Trophoblast cell (in vitro differentiated cells and primary cell): ENCODE data around the gene ABL1.
"Not testable (repeated sequence)": the region's sequence is repeated elsewhere in the genome, so short reads cannot be mapped to it uniquely, and the experiment has no call there.

Source experiments
- DNase-seq, 2 donors: peaks; one replicate each; pipeline ENCODE4 v3.0.0-alpha.2; 2016
- H2AFZ ChIP-seq: 2 replicates; pipeline ENCODE4 v1.6.1; 2013; ENCODE audit warnings: low read length, moderate library complexity, mild to moderate bottlenecking; ENCODE audit not compliant: insufficient read depth, poor library complexity
- H2AK5ac ChIP-seq: 2 replicates; pipeline ENCODE4 v1.6.1; 2013; ENCODE audit warnings: mild to moderate bottlenecking, low read length
- H2BK120ac ChIP-seq: 2 replicates; pipeline ENCODE4 v1.6.1; 2013; ENCODE audit warnings: low read length, mild to moderate bottlenecking, moderate library complexity; ENCODE audit not compliant: insufficient read depth, poor library complexity
- H2BK12ac ChIP-seq: 2 replicates; pipeline ENCODE4 v1.6.1; 2013; ENCODE audit warnings: mild to moderate bottlenecking, low read length, moderate library complexity
- H2BK5ac ChIP-seq: 2 replicates; pipeline ENCODE4 v1.6.1; 2013; ENCODE audit warnings: low read length, low read depth, moderate library complexity, mild to moderate bottlenecking; ENCODE audit not compliant: poor library complexity
- H3K14ac ChIP-seq: 2 replicates; pipeline ENCODE4 v1.6.1; 2013; ENCODE audit warnings: mild to moderate bottlenecking, low read length
- H3K18ac ChIP-seq: 2 replicates; pipeline ENCODE4 v1.6.1; 2013; ENCODE audit warnings: mild to moderate bottlenecking, low read length
- H3K23ac ChIP-seq: 2 replicates; pipeline ENCODE4 v1.6.1; 2013; ENCODE audit warnings: low read length
- H3K27ac ChIP-seq: 2 replicates; pipeline ENCODE4 v1.5.1; 2013; ENCODE audit warnings: low read depth, mild to moderate bottlenecking, inconsistent platforms, low read length, moderate library complexity
- H3K27me3 ChIP-seq: 2 replicates; pipeline ENCODE4 v1.6.1; 2013; ENCODE audit warnings: inconsistent platforms, mild to moderate bottlenecking, low read length, moderate library complexity; ENCODE audit not compliant: insufficient read depth
- H3K36me3 ChIP-seq, 2 experiments: 1 replicate in 1 of 2; 2 replicates in 1 of 2; pipeline ENCODE4 v1.6.1; 2013; ENCODE audit warnings: low read length in 2 of 2, mild to moderate bottlenecking in 2 of 2, moderate library complexity in 1 of 2; ENCODE audit not compliant: insufficient read depth in 2 of 2, control insufficient read depth in 1 of 2
- H3K4ac ChIP-seq: 2 replicates; pipeline ENCODE4 v1.6.1; 2013; ENCODE audit warnings: low read depth, mild to moderate bottlenecking, low read length, moderate library complexity
- H3K4me1 ChIP-seq, 2 experiments: 1 replicate in 1 of 2; 2 replicates in 1 of 2; pipeline ENCODE4 v1.6.1; 2013; ENCODE audit warnings: low read length in 2 of 2, mild to moderate bottlenecking in 2 of 2, moderate library complexity in 1 of 2; ENCODE audit not compliant: insufficient read depth in 2 of 2, control insufficient read depth in 1 of 2
- H3K4me2 ChIP-seq: 2 replicates; pipeline ENCODE4 v1.6.1; 2013; ENCODE audit warnings: inconsistent platforms, mild to moderate bottlenecking, low read length, moderate library complexity
- H3K4me3 ChIP-seq: 2 replicates; pipeline ENCODE4 v1.5.1; 2013; ENCODE audit warnings: mild to moderate bottlenecking, low read depth, low read length, inconsistent platforms
- H3K79me1 ChIP-seq: one replicate; pipeline ENCODE4 v1.6.1; 2013; ENCODE audit warnings: low read length
- H3K79me2 ChIP-seq: 2 replicates; pipeline ENCODE4 v1.6.1; 2013; ENCODE audit warnings: low read length, mild to moderate bottlenecking; ENCODE audit not compliant: control insufficient read depth, insufficient read depth, poor library complexity
- H3K9ac ChIP-seq: 2 replicates; pipeline ENCODE4 v1.6.1; 2013; ENCODE audit warnings: mild to moderate bottlenecking, low read length
- H3K9me3 ChIP-seq: 2 replicates; pipeline ENCODE4 v1.6.1; 2013; ENCODE audit warnings: low read depth, mild to moderate bottlenecking, control low read depth, inconsistent platforms, low read length; ENCODE audit not compliant: insufficient read depth
- H4K12ac ChIP-seq: 2 replicates; pipeline ENCODE4 v1.6.1; 2013; ENCODE audit warnings: low read depth, mild to moderate bottlenecking, low read length, moderate library complexity
- H4K8ac ChIP-seq: 2 replicates; pipeline ENCODE4 v1.6.1; 2013; ENCODE audit warnings: low read depth, mild to moderate bottlenecking, low read length, moderate library complexity
- H4K91ac ChIP-seq: one replicate; pipeline ENCODE4 v1.6.1; 2013; ENCODE audit warnings: low read depth, mild to moderate bottlenecking, low read length, moderate library complexity
- WGBS: extraction: QIAGEN DNeasy Blood & Tissue Kit; methylation state at CpG from one replicate; pipeline ENCODE4 v1.1.7; 2013; ENCODE audit warnings: missing lambda C conversion rate; ENCODE audit not compliant: insufficient read length, insufficient coverage; ENCODE audit errors: extremely low coverage; 5-methylcytosine and 5-hydroxymethylcytosine counted together

Gene ABL1

GRCh38 chr9:130791303-130791894 is 43.7 kb upstream of the ABL1 start:
- H4K12ac ChIP-seq = no peak overlapping the region
- H3K36me3 ChIP-seq = no peaks in the 10 kb centered on the region
- WGBS = no CpG with 5 or more reads among the region's 7 CpGs
- H2BK12ac ChIP-seq = no peak overlapping the region
- no peak overlapping the region for H2BK120ac ChIP-seq
- H3K18ac ChIP-seq = peak overlapping the region; percentile 54
- H4K8ac ChIP-seq = no peak overlapping the region
- H2BK5ac ChIP-seq = no peak overlapping the region
- H3K4me2 ChIP-seq = no peak overlapping the region
- no peak overlapping the region for H3K23ac ChIP-seq
- H3K4me1 ChIP-seq = no peaks in the 10 kb centered on the region
- no peaks in the 10 kb centered on the region for H3K79me2 ChIP-seq
- no peaks in the 10 kb centered on the region for H3K27me3 ChIP-seq
- H3K9ac ChIP-seq = no peak overlapping the region
- H3K9me3 ChIP-seq = peaks cover 2% of the 10 kb centered on the region
- no peak overlapping the region for H2AK5ac ChIP-seq
- H3K4ac ChIP-seq = no peak overlapping the region
- H4K91ac ChIP-seq = no peak overlapping the region
- H3K14ac ChIP-seq = no peak overlapping the region
- DNase-seq = no peak
- no peaks in the 10 kb centered on the region for H3K79me1 ChIP-seq
- H3K4me3 ChIP-seq = no peak overlapping the region
- H3K27ac ChIP-seq = no peak overlapping the region
- H2AFZ ChIP-seq = no peak overlapping the region

- no peak overlapping the region for H3K18ac ChIP-seq
- no peak overlapping the region for H3K4me3 ChIP-seq
- no peak overlapping the region for H4K91ac ChIP-seq
- no peaks in the 10 kb centered on the region for H3K79me1 ChIP-seq
- no peaks in the 10 kb centered on the region for H3K79me2 ChIP-seq
- H2BK12ac ChIP-seq = no peak overlapping the region
- DNase-seq = no peak
- H3K4ac ChIP-seq = no peak overlapping the region
- H3K4me1 ChIP-seq = no peaks in the 10 kb centered on the region
- H4K8ac ChIP-seq = no peak overlapping the region
- no peak overlapping the region for H3K14ac ChIP-seq
- H3K27ac ChIP-seq = no peak overlapping the region
- H3K4me2 ChIP-seq = no peak overlapping the region
- H2BK120ac ChIP-seq = no peak overlapping the region
- H3K36me3 ChIP-seq = no peaks in the 10 kb centered on the region
- H2BK5ac ChIP-seq = no peak overlapping the region
- no peaks in the 10 kb centered on the region for H3K27me3 ChIP-seq
- H3K23ac ChIP-seq = no peak overlapping the region
- no peak overlapping the region for H3K9ac ChIP-seq
- no peak overlapping the region for H2AK5ac ChIP-seq
- WGBS = no CpG with 5 or more reads among the region's 7 CpGs
- no peak overlapping the region for H2AFZ ChIP-seq
- no peak overlapping the region for H4K12ac ChIP-seq
- peaks cover 2% of the 10 kb centered on the region for H3K9me3 ChIP-seq
Measured at GRCh38 chr9:130793589-130793988, 41.5 kb upstream of the ABL1 start.

GRCh38 chr9:130794021-130794420 is 41.0 kb upstream of the ABL1 start:
- H4K12ac ChIP-seq, H3K23ac ChIP-seq, H3K4ac ChIP-seq, H2BK5ac ChIP-seq, H3K9me3 ChIP-seq, H3K36me3 ChIP-seq, H3K79me2 ChIP-seq, H4K91ac ChIP-seq, H2AFZ ChIP-seq, H3K27ac ChIP-seq, H3K9ac ChIP-seq, H3K4me2 ChIP-seq, H3K18ac ChIP-seq, H3K79me1 ChIP-seq, H3K4me3 ChIP-seq, H2AK5ac ChIP-seq, H2BK120ac ChIP-seq, H2BK12ac ChIP-seq, H3K14ac ChIP-seq, H4K8ac ChIP-seq, DNase-seq, H3K27me3 ChIP-seq, H3K4me1 ChIP-seq: not testable (repeated sequence)
- no CpG with 5 or more reads among the region's 2 CpGs for WGBS

GRCh38 chr9:130794423-130794822 is 40.6 kb upstream of the ABL1 start:
- not testable (repeated sequence) for H4K8ac ChIP-seq, H3K9me3 ChIP-seq, H2AFZ ChIP-seq, H3K79me1 ChIP-seq, H3K23ac ChIP-seq, H3K14ac ChIP-seq, H2AK5ac ChIP-seq, H2BK5ac ChIP-seq, H3K4me3 ChIP-seq, H3K27me3 ChIP-seq, H3K27ac ChIP-seq, H3K4me1 ChIP-seq, H2BK12ac ChIP-seq, H3K4me2 ChIP-seq, H3K4ac ChIP-seq, H4K12ac ChIP-seq, H3K79me2 ChIP-seq, H4K91ac ChIP-seq, H3K9ac ChIP-seq, H2BK120ac ChIP-seq, H3K18ac ChIP-seq, DNase-seq, H3K36me3 ChIP-seq
- WGBS = no CpG with 5 or more reads among the region's 3 CpGs
